H1 (cell line): Measurements from ENCODE around the gene ACCS. TPM values are rescaled to one million over a fixed set of nuclear protein-coding genes. Genes with fewer than 3 reads are reported as not detected.

Experiments
- CTCF ChIA-PET: fragments of 300-600 bp; sonication (Branson Sonifier 250); formaldehyde crosslinking; loops from one replicate; lab custom pipeline; 2021; ENCODE audit not compliant: partially characterized antibody; lab: Charles Lee
- POLR2A ChIA-PET: fragments of 300-600 bp; sonication (Branson Sonifier 250); formaldehyde crosslinking; loops from one replicate; lab custom pipeline; 2021; ENCODE audit warnings: inconsistent platforms; ENCODE audit not compliant: partially characterized antibody; lab: Charles Lee
- DNase-seq, 2 experiments: peaks; one replicate each; pipeline versions ENCODE4 v3.0.0 to v3.0.0-alpha.2; 2010 to 2022; ENCODE audit warnings: low spot score in 2 of 2, low read depth in 1 of 2, mixed read lengths in 1 of 2
- FAIRE-seq: peaks from 2 replicates; lab custom pipeline; 2011; peaks lifted over from hg19 to GRCh38; lab: Jason Lieb, UNC
- H2AFZ ChIP-seq: 2 replicates; pipeline ENCODE4 v1.8.1; 2012; ENCODE audit warnings: low read length, inconsistent platforms
- H2AK5ac ChIP-seq: 2 replicates; pipeline ENCODE4 v1.6.1; 2013; ENCODE audit warnings: low read depth, low read length
- H2BK120ac ChIP-seq: replicated peaks from 2 replicates; pipeline ENCODE3; 2013; ENCODE audit warnings: low read depth, low read length, inconsistent platforms
- H2BK12ac ChIP-seq: 2 replicates; pipeline ENCODE4 v1.6.1; 2013; ENCODE audit warnings: low read depth, low read length
- H2BK15ac ChIP-seq: 2 replicates; pipeline ENCODE4 v1.6.1; 2013; ENCODE audit warnings: low read length
- H2BK20ac ChIP-seq: 2 replicates; pipeline ENCODE4 v1.6.1; 2013; ENCODE audit warnings: low read length
- H2BK5ac ChIP-seq: 2 replicates; pipeline ENCODE4 v1.6.1; 2013; ENCODE audit warnings: low read depth, low read length
- H3K14ac ChIP-seq: 2 replicates; pipeline ENCODE4 v1.6.1; 2013; ENCODE audit warnings: inconsistent platforms; ENCODE audit not compliant: insufficient read length
- H3K18ac ChIP-seq: 2 replicates; pipeline ENCODE4 v1.6.1; 2013; ENCODE audit warnings: low read length; ENCODE audit errors: extremely low read depth
- H3K23ac ChIP-seq: 2 replicates; pipeline ENCODE4 v1.6.1; 2013; ENCODE audit warnings: inconsistent platforms; ENCODE audit not compliant: insufficient read length
- H3K23me2 ChIP-seq: 2 replicates; pipeline ENCODE4 v1.6.1; 2013; ENCODE audit warnings: low read depth, low read length
- H3K27ac ChIP-seq: 2 replicates; pipeline ENCODE4 v1.6.1; 2011; ENCODE audit warnings: low read depth, low read length, inconsistent platforms
- H3K27me3 ChIP-seq, 4 experiments: replicated peaks in 1 of 4; 1 replicate in 1 of 4; 2 replicates in 3 of 4; pipeline versions ENCODE4 v1.6.1 to v1.8.1; 2011 to 2013; ENCODE audit warnings: low read length in 3 of 4, mild to moderate bottlenecking in 3 of 4, inconsistent platforms in 2 of 4, mixed read lengths in 2 of 4, moderate library complexity in 1 of 4; ENCODE audit not compliant: control insufficient read depth in 3 of 4, insufficient read depth in 3 of 4; ENCODE audit errors: extremely low read depth in 1 of 4
- H3K36me3 ChIP-seq, 4 experiments: 2 replicates each; pipeline versions ENCODE4 v1.6.1 to v1.8.1; 2011 to 2013; ENCODE audit warnings: mild to moderate bottlenecking in 4 of 4, low read length in 3 of 4, moderate library complexity in 2 of 4, control low read depth in 1 of 4, inconsistent platforms in 1 of 4; ENCODE audit not compliant: insufficient read depth in 4 of 4, control insufficient read depth in 2 of 4
- H3K4ac ChIP-seq: replicated peaks from 2 replicates; pipeline ENCODE3; 2013; ENCODE audit warnings: low read length, low read depth, mixed read lengths, inconsistent platforms; ENCODE audit not compliant: insufficient read length
- H3K4me1 ChIP-seq, 4 experiments: replicated peaks in 1 of 4; 1 replicate in 1 of 4; 2 replicates in 3 of 4; pipeline versions ENCODE4 v1.6.1 to v1.8.1; 2011 to 2013; ENCODE audit warnings: low read length in 3 of 4, inconsistent platforms in 2 of 4, mixed read lengths in 1 of 4; ENCODE audit not compliant: insufficient read depth in 4 of 4, control insufficient read depth in 3 of 4
- H3K4me2 ChIP-seq, 2 experiments: 2 replicates each; pipeline versions ENCODE4 v1.6.1 to v1.8.1; 2011 to 2013; ENCODE audit warnings: low read depth in 2 of 2, low read length in 2 of 2, control low read depth in 1 of 2, inconsistent platforms in 1 of 2, mild to moderate bottlenecking in 1 of 2; ENCODE audit not compliant: insufficient read depth in 1 of 2
- H3K4me3 ChIP-seq, 4 experiments: fragments of 200-600, 300-600 bp in 1 of 4; sonication (generic), shearing (Covaris generic), sonication (Bioruptor Twin) in 1 of 4; 2 replicates each; pipeline versions ENCODE4 v1.5.1 to v1.8.1; 2011 to 2016; ENCODE audit warnings: low read length in 4 of 4, low read depth in 3 of 4, control low read depth in 2 of 4, inconsistent platforms in 2 of 4, mild to moderate bottlenecking in 2 of 4, mixed read lengths in 1 of 4, moderate library complexity in 1 of 4; ENCODE audit not compliant: insufficient read depth in 2 of 4; ENCODE audit errors: extremely low read depth in 1 of 4
- H3K56ac ChIP-seq: replicated peaks from 2 replicates; pipeline ENCODE3; 2013; ENCODE audit warnings: low read depth, mild to moderate bottlenecking, mixed read lengths, low read length, inconsistent platforms; ENCODE audit not compliant: insufficient read length
- H3K79me1 ChIP-seq: 2 replicates; pipeline ENCODE4 v1.6.1; 2013; ENCODE audit warnings: low read depth, low read length, control low read depth
- H3K79me2 ChIP-seq, 2 experiments: 2 replicates each; pipeline versions ENCODE4 v1.6.1 to v1.8.1; 2012 to 2013; ENCODE audit warnings: low read length in 2 of 2, mild to moderate bottlenecking in 2 of 2, inconsistent platforms in 1 of 2; ENCODE audit not compliant: insufficient read depth in 2 of 2, control insufficient read depth in 1 of 2
- H3K9ac ChIP-seq, 4 experiments: replicated peaks in 1 of 4; 1 replicate in 1 of 4; 2 replicates in 3 of 4; pipeline versions ENCODE4 v1.6.1 to v1.8.1; 2011 to 2013; ENCODE audit warnings: low read depth in 3 of 4, low read length in 3 of 4, control low read depth in 2 of 4, mild to moderate bottlenecking in 2 of 4, moderate library complexity in 2 of 4, inconsistent platforms in 1 of 4; ENCODE audit errors: extremely low read depth in 1 of 4
- H3K9me3 ChIP-seq, 2 experiments: 2 replicates each; pipeline versions ENCODE4 v1.6.1 to v1.8.1; 2012 to 2013; ENCODE audit warnings: mild to moderate bottlenecking in 2 of 2, moderate library complexity in 2 of 2, control low read depth in 1 of 2, inconsistent platforms in 1 of 2, low read depth in 1 of 2, low read length in 1 of 2, mixed read lengths in 1 of 2; ENCODE audit not compliant: insufficient read depth in 2 of 2
- H4K20me1 ChIP-seq, 2 experiments: replicated peaks in 1 of 2; 2 replicates each; pipeline versions ENCODE3 to v1.8.1; 2011 to 2013; ENCODE audit warnings: inconsistent platforms in 2 of 2, low read length in 2 of 2, mild to moderate bottlenecking in 1 of 2; ENCODE audit not compliant: insufficient read depth in 2 of 2, control insufficient read depth in 1 of 2
- H4K5ac ChIP-seq: 2 replicates; pipeline ENCODE4 v1.6.1; 2013; ENCODE audit warnings: low read length, low read depth, mixed read lengths, inconsistent platforms; ENCODE audit not compliant: insufficient read length
- H4K8ac ChIP-seq: 2 replicates; pipeline ENCODE4 v1.8.0; 2013; ENCODE audit warnings: mild to moderate bottlenecking, moderate library complexity, low read length, inconsistent platforms; ENCODE audit not compliant: insufficient read depth; ENCODE audit errors: extremely low read depth
- H4K91ac ChIP-seq: replicated peaks from 2 replicates; pipeline ENCODE3; 2013; ENCODE audit warnings: low read length, mixed read lengths, inconsistent platforms; ENCODE audit not compliant: insufficient read length
- E2F6 ChIP-seq: IDR thresholded peaks from 2 replicates; pipeline ENCODE4 v1.6.1; 2012; ENCODE audit warnings: inconsistent platforms
- MAX ChIP-seq: IDR thresholded peaks from 2 replicates; pipeline ENCODE4 v1.6.1; 2012; ENCODE audit warnings: inconsistent platforms
- NANOG ChIP-seq: IDR thresholded peaks from 2 replicates; pipeline ENCODE4 v1.6.1; 2011; ENCODE audit warnings: low read length, low read depth, mild to moderate bottlenecking, inconsistent platforms; ENCODE audit not compliant: insufficient read depth, poor library complexity, severe bottlenecking
- SRF ChIP-seq: IDR thresholded peaks from 2 replicates; pipeline ENCODE4 v1.6.1; 2011; ENCODE audit warnings: mild to moderate bottlenecking, low read depth, low read length, moderate library complexity
- TAF7 ChIP-seq: optimal IDR thresholded peaks from 2 replicates; pipeline ENCODE3; 2011; ENCODE audit warnings: low read depth, mild to moderate bottlenecking, inconsistent platforms, low read length, moderate library complexity, borderline replicate concordance
- YY1 ChIP-seq: IDR thresholded peaks from 2 replicates; pipeline ENCODE4 v1.6.1; 2011; ENCODE audit warnings: low read depth, mild to moderate bottlenecking, low read length
- WGBS, 2 experiments: shearing (Covaris generic) in 1 of 2; methylation state at CpG; one replicate each; pipeline versions ENCODE4 v1.1.6 to v1.1.7; 2013 to 2015; ENCODE audit warnings: low lambda C conversion rate in 2 of 2, mixed read lengths in 2 of 2, inconsistent platforms in 1 of 2, low coverage in 1 of 2, missing lambda C conversion rate in 1 of 2; ENCODE audit not compliant: insufficient replicate concordance in 2 of 2, insufficient coverage in 1 of 2, insufficient read length in 1 of 2; ENCODE audit errors: extremely low coverage in 1 of 2, missing lambda C conversion rate in 1 of 2; 5-methylcytosine and 5-hydroxymethylcytosine counted together
- polyA plus RNA-seq, 7 experiments: library from polyadenylated mRNA; depleted of rRNA in 3 of 7; stranded (reverse) in 5 of 7; unstranded in 2 of 7; fragments of >200 nt in 5 of 7; fragments of 200-250 nt in 2 of 7; gene quantifications; 1 replicate in 5 of 7; 2 replicates in 1 of 7; 4 replicates in 1 of 7; pipeline versions ENCODE4 v1.2.1 to v1.2.3, GENCODE V29; 2011 to 2013; ENCODE audit warnings: missing spikeins in 2 of 7, mixed read lengths in 2 of 7
- total RNA-seq: library from RNA; stranded (reverse); fragmentation: NEBNext Ultra II Directional; extraction: Animal tissue kit (Norgen Biotek cat#: 25700); gene quantifications from 2 replicates; pipeline ENCODE4 v1.2.1, GENCODE V29; 2021

The ACCS gene
- total and polyA plus RNA-seq, 2 of the 8 experiments (the other 6 are each of a cell fraction or from before 2014, with no cell fraction given) = 6.0 to 8.0 TPM

- no peak overlapping the region for H3K4me2 ChIP-seq
- no peak overlapping the region for H2AFZ ChIP-seq
- H2BK20ac ChIP-seq = no peak overlapping the region
- no peaks in the 10 kb centered on the region for H3K36me3 ChIP-seq
- no peaks in the 10 kb centered on the region for H3K9me3 ChIP-seq
- no peaks in the 10 kb centered on the region for H4K20me1 ChIP-seq
- no peak overlapping the region for H2BK15ac ChIP-seq
- no peak overlapping the region for H2BK12ac ChIP-seq
- TF ChIP-seq SRF (no peak), NANOG (peak; percentile 31), YY1 (no peak), E2F6 (no peak), MAX (no peak), TAF7 (no peak)
- TF ChIP-seq, all 59 proteins: peak for 1
- no peak overlapping the region for H4K91ac ChIP-seq
- H2BK5ac ChIP-seq = no peak overlapping the region
- no peaks in the 10 kb centered on the region for H3K79me1 ChIP-seq
- ChIA-PET POLR2A (no interaction called here), CTCF (interaction anchor here (0.5 to 3.2 kb wide), 4 partner anchors 9 to 16 kb away, joined by 3 to 16 read pairs (median 6); partner anchors contain the start of genes ACCS and EXT2)
- no peak overlapping the region for H4K8ac ChIP-seq
- H3K27ac ChIP-seq = no peak overlapping the region
- H4K5ac ChIP-seq = no peak overlapping the region
- no peak overlapping the region for H3K4me3 ChIP-seq
- H3K9ac ChIP-seq = no peak overlapping the region
- H2BK120ac ChIP-seq = no peak overlapping the region
- no peaks in the 10 kb centered on the region for H3K23me2 ChIP-seq
- no peak overlapping the region for H3K23ac ChIP-seq
- H3K18ac ChIP-seq = no peak overlapping the region
- H3K27me3 ChIP-seq = no peaks in the 10 kb centered on the region
- 90% methylated on average over 5 of the region's 5 CpGs; no CpG with 5 or more reads in 1 of the 2 experiments for WGBS, 2 experiments
- no peak overlapping the region for H3K4ac ChIP-seq
- DNase-seq (no peak), FAIRE-seq (no peak)
- no peak overlapping the region for H2AK5ac ChIP-seq
- H3K4me1 ChIP-seq = peaks cover 0 to 5% (median 2%) of the 10 kb centered on the region in 4 experiments; a peak in 2 of 7 replicates
- H3K14ac ChIP-seq = no peak overlapping the region
- H3K56ac ChIP-seq = no peak overlapping the region
- H3K79me2 ChIP-seq = no peaks in the 10 kb centered on the region
Observed at GRCh38 chr11:44078794-44079193, 12.7 kb downstream of the ACCS start.
